Neural cell (in vitro differentiated cells): ENCODE data around the gene C1QTNF4.

Experiments
- CTCF ChIP-seq: fragments of 450-650 bp; IDR thresholded peaks from 2 replicates; pipeline ENCODE4 v1.5.1; 2014; ENCODE audit warnings: antibody characterized with exemption, mild to moderate bottlenecking, moderate library complexity; ENCODE audit not compliant: poor library complexity, severe bottlenecking
- EP300 ChIP-seq: fragments of 450-650 bp; conservative IDR thresholded peaks from 2 replicates; pipeline ENCODE4 v1.6.1; 2014; ENCODE audit warnings: antibody characterized with exemption, mild to moderate bottlenecking, moderate library complexity; ENCODE audit not compliant: poor library complexity, severe bottlenecking
- EZH2 ChIP-seq: fragments of 200-600, 300-800 bp; shearing (Covaris generic), sonication (generic); IDR thresholded peaks from 2 replicates; pipeline ENCODE4 v1.6.1; 2014; ENCODE audit warnings: antibody characterized with exemption, low read length, borderline replicate concordance, mild to moderate bottlenecking; ENCODE audit not compliant: insufficient read depth, poor library complexity, severe bottlenecking
- MXI1 ChIP-seq: fragments of 450-650 bp; conservative IDR thresholded peaks from 2 replicates; pipeline ENCODE4 v1.6.1; 2014; ENCODE audit warnings: antibody characterized with exemption, mild to moderate bottlenecking; ENCODE audit not compliant: poor library complexity, severe bottlenecking
- POLR2AphosphoS5 ChIP-seq: IDR thresholded peaks from 2 replicates; pipeline ENCODE4 v1.6.1; 2012
- RAD21 ChIP-seq: fragments of 450-650 bp; conservative IDR thresholded peaks from 2 replicates; pipeline ENCODE4 v1.6.1; 2014; ENCODE audit warnings: antibody characterized with exemption, mild to moderate bottlenecking, moderate library complexity
- REST ChIP-seq: IDR thresholded peaks from 2 replicates; pipeline ENCODE4 v1.6.1; 2012; ENCODE audit warnings: borderline replicate concordance
- SMC3 ChIP-seq: fragments of 450-650 bp; conservative IDR thresholded peaks from 2 replicates; pipeline ENCODE4 v1.6.1; 2014; ENCODE audit warnings: antibody characterized with exemption, mild to moderate bottlenecking, moderate library complexity; ENCODE audit not compliant: poor library complexity
- TAF1 ChIP-seq: IDR thresholded peaks from 2 replicates; pipeline ENCODE4 v1.6.1; 2012; ENCODE audit warnings: low read depth

- no peak for TF ChIP-seq POLR2AphosphoS5
- TF ChIP-seq EP300: no peak
- no peak for TF ChIP-seq TAF1
- no peak for TF ChIP-seq REST
- no peak for TF ChIP-seq RAD21
- TF ChIP-seq MXI1: no peak
- TF ChIP-seq CTCF: no peak
- no peak for TF ChIP-seq EZH2
- no peak for TF ChIP-seq SMC3
Measured at GRCh38 chr11:47564933-47565339, 29.3 kb downstream of the C1QTNF4 start.
